Loucy (cell line): ENCODE data around the gene AGFG1.

Source experiments
- EZH2phosphoT487 ChIP-seq: fragments of 200-600 bp; IDR thresholded peaks from 2 replicates; pipeline ENCODE4 v1.6.1; 2018; ENCODE audit warnings: antibody characterized with exemption, mild to moderate bottlenecking, moderate library complexity, borderline replicate concordance
- TF ChIP-seq, protein P1 (sequence below): fragments of 200-600 bp; sonication (generic); conservative IDR thresholded peaks from 2 replicates; pipeline ENCODE4 v1.5.1; 2014; ENCODE audit warnings: mild to moderate bottlenecking, antibody characterized with exemption, low read length

DNA sequence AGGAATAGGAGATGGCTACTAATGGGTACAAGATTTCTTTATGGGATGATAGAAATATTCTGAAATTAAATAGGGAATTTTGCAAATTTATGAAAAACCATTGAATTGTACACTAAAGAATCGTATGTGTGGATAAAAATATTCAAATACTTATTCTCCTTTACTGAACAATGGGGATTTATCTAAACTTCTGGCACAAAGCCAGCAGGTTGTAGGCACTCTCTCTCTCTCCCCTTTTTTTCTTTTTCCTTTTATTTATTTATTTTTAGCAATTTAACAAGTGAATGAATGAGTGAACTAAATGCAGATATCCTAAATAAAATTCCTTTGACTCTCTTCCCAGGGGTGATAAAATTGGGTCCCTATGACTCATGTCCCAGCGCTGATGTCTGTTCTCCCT is 104.9 kb downstream of the AGFG1 start:
- TF ChIP-seq, protein P1, sequence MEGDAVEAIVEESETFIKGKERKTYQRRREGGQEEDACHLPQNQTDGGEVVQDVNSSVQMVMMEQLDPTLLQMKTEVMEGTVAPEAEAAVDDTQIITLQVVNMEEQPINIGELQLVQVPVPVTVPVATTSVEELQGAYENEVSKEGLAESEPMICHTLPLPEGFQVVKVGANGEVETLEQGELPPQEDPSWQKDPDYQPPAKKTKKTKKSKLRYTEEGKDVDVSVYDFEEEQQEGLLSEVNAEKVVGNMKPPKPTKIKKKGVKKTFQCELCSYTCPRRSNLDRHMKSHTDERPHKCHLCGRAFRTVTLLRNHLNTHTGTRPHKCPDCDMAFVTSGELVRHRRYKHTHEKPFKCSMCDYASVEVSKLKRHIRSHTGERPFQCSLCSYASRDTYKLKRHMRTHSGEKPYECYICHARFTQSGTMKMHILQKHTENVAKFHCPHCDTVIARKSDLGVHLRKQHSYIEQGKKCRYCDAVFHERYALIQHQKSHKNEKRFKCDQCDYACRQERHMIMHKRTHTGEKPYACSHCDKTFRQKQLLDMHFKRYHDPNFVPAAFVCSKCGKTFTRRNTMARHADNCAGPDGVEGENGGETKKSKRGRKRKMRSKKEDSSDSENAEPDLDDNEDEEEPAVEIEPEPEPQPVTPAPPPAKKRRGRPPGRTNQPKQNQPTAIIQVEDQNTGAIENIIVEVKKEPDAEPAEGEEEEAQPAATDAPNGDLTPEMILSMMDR: no peak
- TF ChIP-seq EZH2phosphoT487: no peak
